Gastroesophageal sphincter (tissue), 4 donors: ENCODE data around the gene GNB1. TPM values are rescaled to one million over a fixed set of nuclear protein-coding genes. Genes with fewer than 3 reads are reported as not detected.

Experiments used
- ATAC-seq: fragments of 150-250 bp; one replicate; pipeline ENCODE4 v1.9.1; 2016; ENCODE audit warnings: mild to moderate bottlenecking, moderate library complexity
- H3K27ac ChIP-seq, 4 donors: fragments of 200-600 bp; sonication (generic) in 3 of 4; 1 replicate in 3 of 4; 2 replicates in 1 of 4; pipeline ENCODE4 v1.5.1; 2016 to 2019
- H3K27me3 ChIP-seq: fragments of 200-600 bp; sonication (generic); one replicate; pipeline ENCODE4 v1.5.1; 2019
- H3K36me3 ChIP-seq, 2 donors: fragments of 200-600 bp; sonication (generic); one replicate each; pipeline ENCODE4 v1.5.1; 2019; ENCODE audit warnings: control low read depth in 1 of 2
- H3K4me1 ChIP-seq, 3 donors: fragments of 200-600 bp; sonication (generic); 1 replicate in 2 of 3; 2 replicates in 1 of 3; pipeline ENCODE4 v1.5.1; 2016 to 2019; ENCODE audit warnings: control low read depth in 2 of 3
- H3K4me3 ChIP-seq, 2 donors: fragments of 200-600 bp; sonication (generic); one replicate each; pipeline ENCODE4 v1.5.1; 2019; ENCODE audit warnings: mild to moderate bottlenecking in 1 of 2, moderate library complexity in 1 of 2
- H3K9me3 ChIP-seq, 3 donors: fragments of 200-600 bp; sonication (generic); one replicate each; pipeline ENCODE4 v1.5.1; 2017 to 2019; ENCODE audit warnings: control low read depth in 2 of 3
- EP300 ChIP-seq: sonication (generic); formaldehyde crosslinking; IDR thresholded peaks from one replicate; pipeline ENCODE4 v1.6.1; 2017; ENCODE audit warnings: antibody characterized with exemption, mild to moderate bottlenecking
- POLR2A ChIP-seq, 2 donors: fragments of 450-650 bp; IDR thresholded peaks; one replicate each; pipeline ENCODE4 v1.6.1; 2017; ENCODE audit warnings: antibody characterized with exemption in 2 of 2, mild to moderate bottlenecking in 2 of 2, moderate library complexity in 1 of 2
- POLR2AphosphoS5 ChIP-seq: sonication (generic); formaldehyde crosslinking; IDR thresholded peaks from one replicate; pipeline ENCODE4 v1.6.1; 2017; ENCODE audit warnings: antibody characterized with exemption
- WGBS, 2 donors: methylation state at CpG; one replicate each; pipeline ENCODE4 v1.1.5; 2018; ENCODE audit warnings: low coverage in 1 of 2; 5-methylcytosine and 5-hydroxymethylcytosine counted together
- total RNA-seq, 4 donors: library from RNA; depleted of rRNA; stranded (reverse); fragments of >200 nt; gene quantifications; one replicate each; pipeline ENCODE4 v1.1.0, GENCODE V29; 2016
- TF ChIP-seq, protein P1 (sequence below), 4 experiments: fragments of 200-600 bp in 2 of 4; fragments of 450-650 bp in 2 of 4; sonication (generic) in 1 of 4; IDR thresholded peaks; one replicate each; pipeline ENCODE4 v1.5.1; 2017 to 2019; ENCODE audit warnings: antibody characterized with exemption in 4 of 4, mild to moderate bottlenecking in 2 of 4, moderate library complexity in 2 of 4

GNB1 gene
- total RNA-seq, 4 donors from 2014 or later = 129 to 175 (median 136) TPM

DNA sequence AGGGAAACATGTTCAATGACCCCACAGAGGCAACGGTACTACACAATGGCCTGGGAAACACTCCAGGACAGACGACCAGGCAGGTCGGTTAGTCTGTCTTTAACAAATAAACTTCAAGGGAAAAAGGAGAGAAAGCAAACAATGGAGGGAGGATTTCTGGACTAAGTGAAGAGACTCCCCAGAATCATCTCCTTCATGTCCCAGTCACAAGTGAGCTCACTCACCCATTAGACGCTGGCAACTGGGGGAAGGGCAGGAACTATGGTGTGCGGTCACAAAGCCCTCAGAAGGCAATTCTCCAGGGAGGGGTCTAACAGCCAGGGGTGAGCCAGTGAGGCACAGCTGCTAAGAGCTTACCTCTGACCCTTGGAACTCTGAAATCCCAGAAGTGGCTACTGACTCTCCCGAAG lies 57.0 kb downstream of the GNB1 start:
- no peak overlapping the region for H3K4me3 ChIP-seq
- H3K36me3 ChIP-seq = peaks cover 0 to 33% of the 10 kb centered on the region in 2 donors
- H3K4me1 ChIP-seq = peaks cover 0 to 39% (median 0%) of the 10 kb centered on the region in 3 donors
- TF ChIP-seq EP300 (no peak), POLR2AphosphoS5 (no peak), POLR2A (IDR thresholded peaks at IDR 0.05) (no peak)
- TF ChIP-seq, protein P1, sequence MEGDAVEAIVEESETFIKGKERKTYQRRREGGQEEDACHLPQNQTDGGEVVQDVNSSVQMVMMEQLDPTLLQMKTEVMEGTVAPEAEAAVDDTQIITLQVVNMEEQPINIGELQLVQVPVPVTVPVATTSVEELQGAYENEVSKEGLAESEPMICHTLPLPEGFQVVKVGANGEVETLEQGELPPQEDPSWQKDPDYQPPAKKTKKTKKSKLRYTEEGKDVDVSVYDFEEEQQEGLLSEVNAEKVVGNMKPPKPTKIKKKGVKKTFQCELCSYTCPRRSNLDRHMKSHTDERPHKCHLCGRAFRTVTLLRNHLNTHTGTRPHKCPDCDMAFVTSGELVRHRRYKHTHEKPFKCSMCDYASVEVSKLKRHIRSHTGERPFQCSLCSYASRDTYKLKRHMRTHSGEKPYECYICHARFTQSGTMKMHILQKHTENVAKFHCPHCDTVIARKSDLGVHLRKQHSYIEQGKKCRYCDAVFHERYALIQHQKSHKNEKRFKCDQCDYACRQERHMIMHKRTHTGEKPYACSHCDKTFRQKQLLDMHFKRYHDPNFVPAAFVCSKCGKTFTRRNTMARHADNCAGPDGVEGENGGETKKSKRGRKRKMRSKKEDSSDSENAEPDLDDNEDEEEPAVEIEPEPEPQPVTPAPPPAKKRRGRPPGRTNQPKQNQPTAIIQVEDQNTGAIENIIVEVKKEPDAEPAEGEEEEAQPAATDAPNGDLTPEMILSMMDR (IDR thresholded peaks at IDR 0.05) = no peak
- no peak for ATAC-seq
- H3K9me3 ChIP-seq = no peaks in the 10 kb centered on the region
- 50 to 66% methylated on average over 4 of the region's 6 CpGs for WGBS, 2 donors
- no peak overlapping the region for H3K27ac ChIP-seq
- H3K27me3 ChIP-seq = no peaks in the 10 kb centered on the region

GRCh38 chr1:1833456-1833855 lies 57.4 kb downstream of the GNB1 start:
- no peak for ATAC-seq
- Histone ChIP-seq H3K9me3 (no peaks in the 10 kb centered on the region), H3K27ac (no peak overlapping the region), H3K27me3 (no peaks in the 10 kb centered on the region), H3K4me1 (peaks cover 0 to 38% (median 0%) of the 10 kb centered on the region in 3 donors), H3K36me3 (peaks cover 0 to 33% of the 10 kb centered on the region in 2 donors), H3K4me3 (no peak overlapping the region)
- TF ChIP-seq POLR2AphosphoS5 (no peak), EP300 (no peak), POLR2A (IDR thresholded peaks at IDR 0.05) (no peak)
- TF ChIP-seq, protein P1 (IDR thresholded peaks at IDR 0.05) = no peak
- WGBS, 2 donors = 56 to 57% methylated on average over 4 to 9 of the region's 10 CpGs

DNA sequence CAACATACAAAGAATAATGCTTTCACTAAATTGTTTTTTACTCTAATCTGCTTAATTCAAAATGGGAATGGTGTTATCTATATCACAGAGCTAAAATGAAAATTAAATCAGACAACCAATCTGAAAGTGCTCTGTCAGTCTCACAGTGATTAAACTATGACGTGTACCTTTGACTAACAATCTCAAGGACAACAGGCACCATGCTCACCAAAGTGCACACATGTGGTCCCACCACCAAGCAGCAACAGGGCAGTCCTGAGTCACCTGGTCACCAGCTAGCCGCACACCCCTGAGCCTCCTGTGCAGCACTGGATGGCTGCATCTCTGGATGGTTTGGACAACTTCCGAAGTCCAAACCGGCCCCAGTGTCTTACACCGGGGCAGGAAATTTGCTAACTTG lies 58.1 kb downstream of the GNB1 start:
- Histone ChIP-seq H3K9me3 (no peaks in the 10 kb centered on the region), H3K4me1 (peaks cover 0 to 40% (median 0%) of the 10 kb centered on the region in 3 donors), H3K36me3 (peaks cover 0 to 33% of the 10 kb centered on the region in 2 donors), H3K27me3 (no peaks in the 10 kb centered on the region), H3K4me3 (no peak overlapping the region), H3K27ac (no peak overlapping the region)
- TF ChIP-seq POLR2AphosphoS5 (no peak), EP300 (no peak), POLR2A (IDR thresholded peaks at IDR 0.05) (no peak)
- TF ChIP-seq, protein P1 (IDR thresholded peaks at IDR 0.05) = no peak
- WGBS, 2 donors = 33% methylated on average over 1 of the region's 5 CpGs; no CpG with 5 or more reads in 1 of the 2 donors
- no peak for ATAC-seq

DNA sequence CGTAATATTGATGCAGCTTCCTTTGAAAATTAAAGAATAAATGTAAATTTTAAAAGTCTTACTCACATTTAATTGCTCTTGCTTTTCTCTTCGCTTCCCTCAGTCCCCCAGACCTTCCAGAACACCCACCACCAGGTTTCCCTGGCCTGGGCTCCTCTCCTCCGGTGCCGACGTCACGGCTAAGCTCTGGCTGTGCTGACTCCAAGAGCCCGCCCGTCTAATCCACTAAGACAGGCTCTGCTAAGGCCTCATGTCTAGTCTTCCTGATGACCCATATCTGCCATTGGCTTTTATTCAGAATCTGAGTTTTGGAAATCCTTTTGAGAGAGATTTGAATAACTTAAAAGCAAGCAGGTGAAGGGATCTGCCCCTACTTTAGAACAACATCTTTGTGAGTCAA lies 58.7 kb downstream of the GNB1 start:
- WGBS, 2 donors = 69 to 70% methylated on average over 8 of the region's 8 CpGs

More for the DNA sequence above, 58.7 kb downstream of the GNB1 start:
- H3K4me3 ChIP-seq = no peak overlapping the region
- no peak for TF ChIP-seq POLR2A (IDR thresholded peaks at IDR 0.05)
- TF ChIP-seq, protein P1 (IDR thresholded peaks at IDR 0.05) = no peak
- no peak for TF ChIP-seq EP300
- TF ChIP-seq POLR2AphosphoS5 = no peak
- no peak for ATAC-seq
- no peak overlapping the region for H3K27ac ChIP-seq
- H3K9me3 ChIP-seq = no peaks in the 10 kb centered on the region
- H3K27me3 ChIP-seq = no peaks in the 10 kb centered on the region
- H3K4me1 ChIP-seq = peaks cover 0 to 47% (median 5%) of the 10 kb centered on the region in 3 donors
- H3K36me3 ChIP-seq = peaks cover 0 to 28% of the 10 kb centered on the region in 2 donors
